Measurements from ENCODE around the gene DAND5.

DNA sequence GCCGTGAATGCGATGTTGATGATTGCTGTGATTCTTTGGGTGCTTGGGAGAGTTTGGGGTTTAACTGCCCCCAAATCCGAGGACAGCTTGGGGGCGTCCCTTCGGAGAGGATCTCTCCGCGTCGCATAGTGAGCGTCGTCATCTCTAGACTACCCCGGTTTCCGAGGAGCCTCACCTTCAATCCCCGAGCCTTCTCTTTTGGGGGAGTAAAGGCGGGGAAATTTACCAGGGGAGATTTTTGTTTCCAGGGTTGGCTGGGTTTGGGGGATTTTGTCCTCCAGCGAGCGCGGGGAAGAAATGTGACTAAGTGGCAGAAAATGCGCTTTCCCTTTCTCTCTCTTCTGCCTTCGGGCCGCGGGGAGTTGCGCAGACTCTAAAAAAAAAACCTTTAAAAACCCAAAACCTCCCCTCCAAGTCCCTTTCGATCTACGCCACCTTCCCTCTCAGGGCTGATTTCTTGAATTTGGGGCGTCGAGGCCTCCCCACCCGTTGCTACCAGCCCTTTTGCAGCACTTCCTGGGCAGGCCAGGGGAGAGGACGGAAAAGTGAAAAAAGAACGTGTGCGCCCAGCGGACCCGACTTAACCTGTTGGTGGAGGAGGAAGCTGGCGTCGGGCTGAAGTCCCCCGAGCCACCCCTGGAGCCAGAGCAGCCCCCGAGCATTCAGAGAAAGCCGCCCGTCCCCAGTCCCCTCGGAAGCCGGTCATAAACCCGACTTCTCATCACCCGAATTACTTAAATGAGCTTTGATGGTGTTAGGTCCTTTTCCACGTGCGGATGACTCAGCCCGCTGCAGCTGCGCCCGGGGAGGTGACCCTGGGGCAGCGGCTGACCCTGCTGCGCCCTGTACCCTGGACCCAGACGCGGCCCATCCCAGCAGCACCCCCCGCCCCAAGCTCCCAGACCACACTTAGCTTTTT is 43.6 kb downstream of the DAND5 start:
- TF ChIP-seq, protein P1, sequence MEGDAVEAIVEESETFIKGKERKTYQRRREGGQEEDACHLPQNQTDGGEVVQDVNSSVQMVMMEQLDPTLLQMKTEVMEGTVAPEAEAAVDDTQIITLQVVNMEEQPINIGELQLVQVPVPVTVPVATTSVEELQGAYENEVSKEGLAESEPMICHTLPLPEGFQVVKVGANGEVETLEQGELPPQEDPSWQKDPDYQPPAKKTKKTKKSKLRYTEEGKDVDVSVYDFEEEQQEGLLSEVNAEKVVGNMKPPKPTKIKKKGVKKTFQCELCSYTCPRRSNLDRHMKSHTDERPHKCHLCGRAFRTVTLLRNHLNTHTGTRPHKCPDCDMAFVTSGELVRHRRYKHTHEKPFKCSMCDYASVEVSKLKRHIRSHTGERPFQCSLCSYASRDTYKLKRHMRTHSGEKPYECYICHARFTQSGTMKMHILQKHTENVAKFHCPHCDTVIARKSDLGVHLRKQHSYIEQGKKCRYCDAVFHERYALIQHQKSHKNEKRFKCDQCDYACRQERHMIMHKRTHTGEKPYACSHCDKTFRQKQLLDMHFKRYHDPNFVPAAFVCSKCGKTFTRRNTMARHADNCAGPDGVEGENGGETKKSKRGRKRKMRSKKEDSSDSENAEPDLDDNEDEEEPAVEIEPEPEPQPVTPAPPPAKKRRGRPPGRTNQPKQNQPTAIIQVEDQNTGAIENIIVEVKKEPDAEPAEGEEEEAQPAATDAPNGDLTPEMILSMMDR (IDR thresholded peaks at IDR 0.05; ENCODE audit: borderline replicate concordance, extremely low read depth, low read length, poor library complexity, severe bottlenecking), result no peak
- TF ChIP-seq EZH2 (IDR thresholded peaks at IDR 0.05; ENCODE audit: borderline replicate concordance, low read depth, low read length, severe bottlenecking), result no peak

Measured in DND-41 (cell line).